Transverse colon (tissue), 4 donors: Measurements from ENCODE around the gene PPM1A.

Source experiments
- CTCF ChIP-seq, 5 experiments: fragments of 200-600 bp in 3 of 5; fragments of 450-650 bp in 2 of 5; sonication (generic) in 3 of 5; IDR thresholded peaks; 1 replicate in 2 of 5; 2 replicates in 3 of 5; pipeline ENCODE4 v1.5.1; 2016 to 2017; ENCODE audit warnings: antibody characterized with exemption in 5 of 5, inconsistent platforms in 3 of 5, mild to moderate bottlenecking in 2 of 5, moderate library complexity in 1 of 5
- EP300 ChIP-seq: sonication (generic); formaldehyde crosslinking; IDR thresholded peaks from one replicate; pipeline ENCODE4 v1.6.1; 2017; ENCODE audit warnings: antibody characterized with exemption, low read depth
- POLR2A ChIP-seq: fragments of 450-650 bp; IDR thresholded peaks from one replicate; pipeline ENCODE4 v1.6.1; 2016; ENCODE audit warnings: antibody characterized with exemption, mild to moderate bottlenecking, moderate library complexity
- POLR2AphosphoS5 ChIP-seq, 3 donors: sonication (generic); formaldehyde crosslinking; IDR thresholded peaks; one replicate each; pipeline ENCODE4 v1.6.1; 2016; ENCODE audit warnings: antibody characterized with exemption in 3 of 3

GRCh38 chr14:60206837-60207533 lies 42.0 kb upstream of the PPM1A start:
- TF ChIP-seq EP300 (no peak), CTCF (IDR thresholded peaks at IDR 0.05) (no peak), POLR2A (no peak), POLR2AphosphoS5 (IDR thresholded peaks at IDR 0.05) (no peak)
